HEK293T (cell line): ENCODE measurements around the gene BFAR.

Experiments
- ARNT ChIP-seq: fragments of 450-650 bp; IDR thresholded peaks from 2 replicates; pipeline ENCODE4 v1.6.1; 2017; ENCODE audit warnings: mild to moderate bottlenecking
- BHLHE40 ChIP-seq: fragments of 450-650 bp; IDR thresholded peaks from 2 replicates; pipeline ENCODE4 v1.6.1; 2016; ENCODE audit warnings: mild to moderate bottlenecking, moderate library complexity, borderline replicate concordance
- FOXK2 ChIP-seq: fragments of 450-650 bp; IDR thresholded peaks from 2 replicates; pipeline ENCODE4 v1.6.1; 2016; ENCODE audit warnings: mild to moderate bottlenecking
- FOXM1 ChIP-seq: fragments of 450-650 bp; IDR thresholded peaks from 2 replicates; pipeline ENCODE4 v1.6.1; 2017; ENCODE audit warnings: mild to moderate bottlenecking, borderline replicate concordance
- HDGF ChIP-seq: fragments of 450-650 bp; IDR thresholded peaks from 2 replicates; pipeline ENCODE4 v1.6.1; 2017; ENCODE audit warnings: antibody characterized with exemption, borderline replicate concordance
- LEF1 ChIP-seq: fragments of 450-650 bp; IDR thresholded peaks from 2 replicates; pipeline ENCODE4 v1.6.1; 2017; ENCODE audit warnings: mild to moderate bottlenecking, borderline replicate concordance
- NFRKB ChIP-seq: fragments of 450-650 bp; IDR thresholded peaks from 2 replicates; pipeline ENCODE4 v1.6.1; 2016; ENCODE audit warnings: mild to moderate bottlenecking, moderate library complexity
- SP1 ChIP-seq: fragments of 450-650 bp; IDR thresholded peaks from 2 replicates; pipeline ENCODE4 v1.6.1; 2017
- SUZ12 ChIP-seq: fragments of 450-650 bp; IDR thresholded peaks from 2 replicates; pipeline ENCODE4 v1.6.1; 2016; ENCODE audit warnings: mild to moderate bottlenecking
- TARDBP ChIP-seq: fragments of 450-650 bp; IDR thresholded peaks from 2 replicates; pipeline ENCODE4 v1.6.1; 2016
- ZNF384 ChIP-seq: fragments of 450-650 bp; IDR thresholded peaks from 2 replicates; pipeline ENCODE4 v1.6.1; 2016

DNA sequence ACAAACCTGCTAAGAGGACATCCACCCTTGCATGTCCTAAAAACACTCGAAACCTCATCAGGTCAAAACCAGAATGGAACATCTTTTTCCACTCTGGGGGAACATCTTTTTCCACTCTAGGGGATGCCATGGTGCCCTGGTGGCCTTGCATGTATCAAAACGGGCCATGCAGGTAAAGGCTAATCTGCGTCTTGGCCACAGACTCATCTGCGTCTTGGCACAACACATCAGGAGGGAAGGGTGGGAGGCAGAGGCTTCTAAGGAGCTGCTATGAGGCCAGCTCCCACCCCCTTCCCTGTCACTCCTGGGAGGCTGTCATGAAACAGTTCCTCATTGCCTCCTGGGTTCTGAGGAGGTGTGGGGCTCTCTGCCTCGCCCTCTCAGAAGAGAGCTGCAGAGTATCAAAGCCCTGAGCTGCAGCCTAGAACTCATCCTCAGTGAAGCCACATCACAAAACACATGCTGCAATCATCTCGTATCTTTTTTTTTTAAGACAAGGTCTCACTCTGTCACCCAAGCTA, 30.2 kb upstream of the BFAR start:
- TF ChIP-seq ARNT (no peak), FOXM1 (no peak), ZNF384 (no peak), LEF1 (no peak), BHLHE40 (no peak), HDGF (no peak), SUZ12 (no peak), FOXK2 (no peak), SP1 (no peak), TARDBP (no peak), NFRKB (no peak)
